ENCODE measurements around the gene CTNNA1.
"Not testable (repeated sequence)": the region's sequence is repeated elsewhere in the genome, so short reads cannot be mapped to it uniquely, and the experiment has no call there.

The CTNNA1 gene

GRCh38 chr5:138748630-138749081 lies 4.6 kb upstream of the CTNNA1 start:
- no peak for TF ChIP-seq POU6F1 (CRISPR knock-in tag; IDR thresholded peaks at IDR 0.05; ENCODE audit: borderline replicate concordance, low read depth)
- TF ChIP-seq SNAI2 (CRISPR knock-in tag; IDR thresholded peaks at IDR 0.05): no peak
- no peak for TF ChIP-seq ZNF70 (CRISPR knock-in tag; IDR thresholded peaks at IDR 0.05)
- TF ChIP-seq ISL1 (CRISPR knock-in tag; IDR thresholded peaks at IDR 0.05): no peak
- no peak for TF ChIP-seq CREB5 (CRISPR knock-in tag; IDR thresholded peaks at IDR 0.05; ENCODE audit: low read depth)
- no peak for TF ChIP-seq RARB (CRISPR knock-in tag; IDR thresholded peaks at IDR 0.05)
- no peak for TF ChIP-seq TOX (CRISPR knock-in tag; IDR thresholded peaks at IDR 0.05; ENCODE audit: borderline replicate concordance)
- TF ChIP-seq ESRRG (CRISPR knock-in tag; IDR thresholded peaks at IDR 0.05): no peak
- TF ChIP-seq ZFP30 (CRISPR knock-in tag; IDR thresholded peaks at IDR 0.05): no peak
- TF ChIP-seq ZFP3 (CRISPR knock-in tag; IDR thresholded peaks at IDR 0.05): no peak
- TF ChIP-seq PPARA (CRISPR knock-in tag; IDR thresholded peaks at IDR 0.05; ENCODE audit: borderline replicate concordance): no peak
- no peak for TF ChIP-seq PATZ1 (CRISPR knock-in tag; IDR thresholded peaks at IDR 0.05; ENCODE audit: borderline replicate concordance)
- no peak for ATAC-seq

- ATAC-seq: not testable (repeated sequence)
Observed at GRCh38 chr5:138751344-138751743, 1.9 kb upstream of the CTNNA1 start.

- no peak for ATAC-seq
Observed at GRCh38 chr5:138752341-138752950, 779 bp upstream of the CTNNA1 start.

More at GRCh38 chr5:138752341-138752950, 779 bp upstream of the CTNNA1 start:
- TF ChIP-seq TOX (CRISPR knock-in tag; IDR thresholded peaks at IDR 0.05; ENCODE audit: borderline replicate concordance) (no peak), BACH2 (CRISPR knock-in tag; IDR thresholded peaks at IDR 0.05; ENCODE audit: borderline replicate concordance) (no peak), ARNTL (CRISPR knock-in tag; IDR thresholded peaks at IDR 0.05; ENCODE audit: borderline replicate concordance, low read depth) (no peak), CSRNP3 (CRISPR knock-in tag; IDR thresholded peaks at IDR 0.05) (no peak), ESRRG (CRISPR knock-in tag; IDR thresholded peaks at IDR 0.05) (no peak), ZFP3 (CRISPR knock-in tag; IDR thresholded peaks at IDR 0.05) (no peak), ZNF565 (CRISPR knock-in tag; conservative IDR thresholded peaks at IDR 0.05; ENCODE audit: low read depth) (no peak), TCF4 (CRISPR knock-in tag; IDR thresholded peaks at IDR 0.05; ENCODE audit: borderline replicate concordance) (no peak), ISL1 (CRISPR knock-in tag; IDR thresholded peaks at IDR 0.05) (no peak), ZC3H10 (CRISPR knock-in tag; IDR thresholded peaks at IDR 0.05) (no peak), CREB5 (CRISPR knock-in tag; IDR thresholded peaks at IDR 0.05; ENCODE audit: low read depth) (no peak), SNAI2 (CRISPR knock-in tag; IDR thresholded peaks at IDR 0.05) (no peak), ZNF70 (CRISPR knock-in tag; IDR thresholded peaks at IDR 0.05) (no peak)

All from SK-N-SH treated with all-trans-retinoic acid at 6 μM for 48 hours (cell line).